Fibroblast of lung (primary cell): Measurements from ENCODE around the gene DCXR. TPM values are rescaled to one million over a fixed set of nuclear protein-coding genes. Genes with fewer than 3 reads are reported as not detected.

Experiments
- DNase-seq, 2 donors: peaks; one replicate each; pipeline versions ENCODE4 v3.0.0 to v3.0.0-alpha.2; 2010; ENCODE audit warnings: low read depth in 2 of 2
- H2AFZ ChIP-seq: 2 replicates; pipeline ENCODE4 v1.5.1; 2012; ENCODE audit warnings: low read length, control low read depth, inconsistent platforms
- H3K27ac ChIP-seq: 2 replicates; pipeline ENCODE4 v1.5.1; 2011; ENCODE audit warnings: low read length, control low read depth; ENCODE audit not compliant: insufficient read depth
- H3K27me3 ChIP-seq: 2 replicates; pipeline ENCODE4 v1.5.1; 2011; ENCODE audit warnings: mild to moderate bottlenecking, low read length; ENCODE audit not compliant: control insufficient read depth, insufficient read depth
- H3K36me3 ChIP-seq: 2 replicates; pipeline ENCODE4 v1.5.1; 2011; ENCODE audit warnings: low read length; ENCODE audit not compliant: control insufficient read depth, insufficient read depth
- H3K4me1 ChIP-seq: 2 replicates; pipeline ENCODE4 v1.5.1; 2011; ENCODE audit warnings: low read length; ENCODE audit not compliant: control insufficient read depth, insufficient read depth; ENCODE audit errors: extremely low read depth
- H3K4me2 ChIP-seq: 2 replicates; pipeline ENCODE4 v1.5.1; 2011; ENCODE audit warnings: low read length, control low read depth; ENCODE audit not compliant: insufficient read depth; ENCODE audit errors: extremely low read depth
- H3K4me3 ChIP-seq, 4 experiments: fragments of 200-600 bp in 1 of 4; sonication (generic) in 1 of 4; replicated peaks in 1 of 4; 2 replicates each; pipeline ENCODE4 v1.5.1; 2011 to 2016; ENCODE audit warnings: low read length in 4 of 4, low read depth in 3 of 4, mild to moderate bottlenecking in 3 of 4, control low read depth in 2 of 4, inconsistent platforms in 1 of 4, mixed read lengths in 1 of 4; ENCODE audit not compliant: insufficient read depth in 1 of 4; ENCODE audit errors: control extremely low read depth in 1 of 4
- H3K79me2 ChIP-seq: 2 replicates; pipeline ENCODE4 v1.5.1; 2012; ENCODE audit warnings: mild to moderate bottlenecking, low read length, inconsistent platforms; ENCODE audit not compliant: control insufficient read depth, insufficient read depth
- H3K9ac ChIP-seq: 2 replicates; pipeline ENCODE4 v1.5.1; 2011; ENCODE audit warnings: mild to moderate bottlenecking, low read length, control low read depth; ENCODE audit not compliant: insufficient read depth
- H3K9me3 ChIP-seq: 2 replicates; pipeline ENCODE4 v1.5.1; 2012; ENCODE audit warnings: low read depth, low read length; ENCODE audit not compliant: control insufficient read depth, insufficient read depth
- H4K20me1 ChIP-seq: 2 replicates; pipeline ENCODE4 v1.5.1; 2011; ENCODE audit warnings: low read length; ENCODE audit not compliant: control insufficient read depth, insufficient read depth; ENCODE audit errors: extremely low read depth
- EZH2 ChIP-seq: IDR thresholded peaks from 2 replicates; pipeline ENCODE4 v1.5.1; 2012; ENCODE audit warnings: low read length, control low read depth, mild to moderate bottlenecking; ENCODE audit errors: missing control alignments
- polyA plus RNA-seq, 2 donors: library from polyadenylated mRNA; depleted of rRNA in 1 of 2; stranded (reverse) in 1 of 2; unstranded in 1 of 2; fragments of >200 nt; gene quantifications; 2 replicates each; pipeline ENCODE4 v1.2.1, GENCODE V29; 2011 to 2012; ENCODE audit warnings: missing spikeins in 1 of 2
- total RNA-seq: library from RNA; depleted of rRNA; stranded (reverse); fragments of >200 nt; gene quantifications from 2 replicates; pipeline ENCODE4 v1.2.1, GENCODE V29; 2014
- TF ChIP-seq, protein P1 (sequence below), 2 donors: IDR thresholded peaks in 1 of 2; conservative IDR thresholded peaks in 1 of 2; 1 replicate in 1 of 2; 2 replicates in 1 of 2; pipeline ENCODE4 v1.5.1; 2011 to 2012; ENCODE audit warnings: low read length in 2 of 2, control low read depth in 1 of 2, inconsistent platforms in 1 of 2, low read depth in 1 of 2, mild to moderate bottlenecking in 1 of 2

DCXR gene
- total and polyA plus RNA-seq, 2 donors (not counting 1 experiment from before 2014, with no cell fraction given), result 34.8 to 43.6 TPM

DNA sequence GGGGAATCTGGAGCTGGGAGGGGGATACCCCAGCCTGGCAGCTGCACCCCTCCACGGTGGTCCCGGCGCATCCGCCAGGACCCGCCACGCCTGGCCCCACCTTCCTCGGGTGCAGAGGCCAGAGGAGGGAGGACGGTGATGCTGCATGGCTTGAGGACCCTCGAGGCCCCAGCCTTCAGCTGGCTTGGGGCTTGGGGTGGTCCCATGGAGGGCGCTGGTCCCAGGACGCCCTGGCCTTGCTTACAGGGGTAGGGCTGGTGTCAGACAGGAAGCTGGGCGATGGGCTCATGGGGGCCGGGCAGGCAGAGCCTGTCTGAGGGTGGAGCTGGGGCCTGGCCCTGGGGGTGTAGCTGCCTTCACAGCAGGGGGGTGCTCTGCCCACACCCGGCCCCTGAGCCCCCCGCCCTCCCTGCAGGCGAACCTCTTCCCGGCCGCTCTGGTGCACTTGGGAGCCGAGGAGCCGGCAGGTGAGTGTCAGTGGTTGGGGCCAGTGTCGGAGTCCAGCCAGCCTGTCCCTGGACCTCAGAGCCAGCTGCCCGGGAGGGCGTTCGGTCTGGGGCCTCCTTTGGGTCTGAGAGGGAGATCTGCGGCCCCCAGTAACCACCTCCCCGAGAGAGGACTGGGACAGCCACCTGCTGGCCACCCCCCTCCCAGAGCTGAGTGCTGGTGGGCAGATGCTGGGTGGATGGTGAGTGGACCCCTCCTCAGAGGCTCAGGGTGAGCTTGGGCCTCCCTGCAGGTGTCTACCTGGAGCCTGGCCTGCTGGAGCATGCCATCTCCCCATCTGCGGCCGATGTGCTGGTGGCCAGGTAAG, 21.2 kb downstream of the DCXR start:
- Histone ChIP-seq H3K9me3 (no peaks in the 10 kb centered on the region), H3K79me2 (peaks cover 1% of the 10 kb centered on the region), H3K4me3 (no peak overlapping the region), H4K20me1 (no peaks in the 10 kb centered on the region), H3K9ac (no peak overlapping the region), H3K4me1 (peaks cover 1% of the 10 kb centered on the region), H3K27me3 (no peaks in the 10 kb centered on the region), H3K4me2 (no peak overlapping the region), H2AFZ (no peak overlapping the region), H3K36me3 (peaks cover 4% of the 10 kb centered on the region), H3K27ac (no peak overlapping the region)
- DNase-seq, result no peak
- no peak for TF ChIP-seq EZH2
- TF ChIP-seq, protein P1, sequence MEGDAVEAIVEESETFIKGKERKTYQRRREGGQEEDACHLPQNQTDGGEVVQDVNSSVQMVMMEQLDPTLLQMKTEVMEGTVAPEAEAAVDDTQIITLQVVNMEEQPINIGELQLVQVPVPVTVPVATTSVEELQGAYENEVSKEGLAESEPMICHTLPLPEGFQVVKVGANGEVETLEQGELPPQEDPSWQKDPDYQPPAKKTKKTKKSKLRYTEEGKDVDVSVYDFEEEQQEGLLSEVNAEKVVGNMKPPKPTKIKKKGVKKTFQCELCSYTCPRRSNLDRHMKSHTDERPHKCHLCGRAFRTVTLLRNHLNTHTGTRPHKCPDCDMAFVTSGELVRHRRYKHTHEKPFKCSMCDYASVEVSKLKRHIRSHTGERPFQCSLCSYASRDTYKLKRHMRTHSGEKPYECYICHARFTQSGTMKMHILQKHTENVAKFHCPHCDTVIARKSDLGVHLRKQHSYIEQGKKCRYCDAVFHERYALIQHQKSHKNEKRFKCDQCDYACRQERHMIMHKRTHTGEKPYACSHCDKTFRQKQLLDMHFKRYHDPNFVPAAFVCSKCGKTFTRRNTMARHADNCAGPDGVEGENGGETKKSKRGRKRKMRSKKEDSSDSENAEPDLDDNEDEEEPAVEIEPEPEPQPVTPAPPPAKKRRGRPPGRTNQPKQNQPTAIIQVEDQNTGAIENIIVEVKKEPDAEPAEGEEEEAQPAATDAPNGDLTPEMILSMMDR (conservative IDR thresholded peaks at IDR 0.05 in 1 of 2, IDR thresholded peaks at IDR 0.05 in 1 of 2; ENCODE audit: low read depth in 1 of 2, low read length in 2 of 2), result no peak

DNA sequence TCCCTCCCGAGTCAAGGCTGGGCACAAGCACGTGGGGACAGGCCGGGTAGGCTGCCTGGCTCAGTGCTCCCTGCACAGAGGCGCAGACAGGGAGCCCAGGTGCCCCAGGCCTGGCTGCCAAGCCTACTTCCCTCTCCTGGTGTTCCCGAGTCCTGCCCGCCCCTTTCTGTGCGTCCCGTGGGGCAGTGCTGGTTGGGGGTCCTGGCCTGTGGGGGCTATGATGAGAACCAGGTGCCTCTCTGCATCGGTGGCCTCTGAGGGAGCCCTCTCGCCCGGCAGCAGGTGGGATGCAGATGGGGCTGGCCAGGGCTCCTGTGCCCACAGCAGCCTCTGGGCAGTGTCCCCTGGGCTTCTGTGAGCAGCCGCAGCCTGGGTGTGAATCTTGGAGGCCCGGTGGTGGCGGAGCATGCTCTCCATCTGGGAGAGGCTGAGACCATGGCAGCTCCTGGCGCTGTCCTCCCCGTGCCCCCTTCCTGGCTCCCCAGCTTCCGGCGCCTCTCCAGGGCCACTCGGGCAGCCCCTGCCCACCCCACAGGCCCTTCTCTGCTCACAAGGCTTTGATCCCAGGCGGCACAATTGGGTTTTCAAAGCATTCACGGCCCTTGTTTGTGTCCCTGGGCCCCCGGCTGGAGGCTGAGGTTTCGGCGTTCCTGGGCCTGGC, 22.1 kb downstream of the DCXR start:
- H3K4me3 ChIP-seq, result no peak overlapping the region
- H3K79me2 ChIP-seq, result no peaks in the 10 kb centered on the region
- no peaks in the 10 kb centered on the region for H3K4me1 ChIP-seq
- no peak for DNase-seq
- no peak overlapping the region for H2AFZ ChIP-seq
- TF ChIP-seq EZH2, result no peak
- TF ChIP-seq, protein P1 (conservative IDR thresholded peaks at IDR 0.05 in 1 of 2, IDR thresholded peaks at IDR 0.05 in 1 of 2; ENCODE audit: low read depth in 1 of 2, low read length in 2 of 2), result no peak
- H3K36me3 ChIP-seq, result peaks cover 4% of the 10 kb centered on the region
- no peak overlapping the region for H3K9ac ChIP-seq
- no peaks in the 10 kb centered on the region for H3K27me3 ChIP-seq
- no peak overlapping the region for H3K27ac ChIP-seq
- H4K20me1 ChIP-seq, result no peaks in the 10 kb centered on the region
- no peaks in the 10 kb centered on the region for H3K9me3 ChIP-seq
- H3K4me2 ChIP-seq, result no peak overlapping the region

DNA sequence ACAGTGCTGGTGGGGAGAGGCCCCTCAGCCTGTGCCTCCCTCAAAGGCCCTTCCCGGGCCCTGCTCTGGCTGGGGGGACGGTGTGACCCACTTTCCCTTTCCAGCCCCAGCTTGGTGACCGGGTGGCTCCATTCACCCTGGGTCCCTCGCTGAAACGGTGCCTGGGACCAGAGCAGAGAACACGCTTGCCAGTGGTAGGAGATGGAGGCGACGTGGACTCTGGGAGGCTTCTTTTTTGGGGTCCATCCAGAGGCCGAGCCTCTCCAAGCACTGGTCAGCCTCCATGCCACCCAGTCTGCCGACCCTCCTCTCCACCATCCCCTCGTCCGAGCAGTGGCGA, 22.6 kb downstream of the DCXR start:
- Histone ChIP-seq H3K4me1 (no peaks in the 10 kb centered on the region), H3K4me2 (no peak overlapping the region), H3K79me2 (no peaks in the 10 kb centered on the region), H3K4me3 (no peak overlapping the region), H3K9me3 (no peaks in the 10 kb centered on the region), H3K27me3 (no peaks in the 10 kb centered on the region), H3K36me3 (peaks cover 4% of the 10 kb centered on the region), H2AFZ (no peak overlapping the region), H3K9ac (no peak overlapping the region), H4K20me1 (no peaks in the 10 kb centered on the region), H3K27ac (no peak overlapping the region)
- TF ChIP-seq, protein P1 (conservative IDR thresholded peaks at IDR 0.05 in 1 of 2, IDR thresholded peaks at IDR 0.05 in 1 of 2; ENCODE audit: low read depth in 1 of 2, low read length in 2 of 2), result no peak
- TF ChIP-seq EZH2, result no peak
- no peak for DNase-seq
